HG03064 (cell line): ENCODE results near the gene NEK6.

Experiments
- ATAC-seq: cut with Tn5 transposase; IDR thresholded peaks from one replicate; pipeline ENCODE4 v1.9.1; 2021; ENCODE audit warnings: low read depth; ENCODE audit not compliant: unreplicated experiment

The NEK6 gene

DNA sequence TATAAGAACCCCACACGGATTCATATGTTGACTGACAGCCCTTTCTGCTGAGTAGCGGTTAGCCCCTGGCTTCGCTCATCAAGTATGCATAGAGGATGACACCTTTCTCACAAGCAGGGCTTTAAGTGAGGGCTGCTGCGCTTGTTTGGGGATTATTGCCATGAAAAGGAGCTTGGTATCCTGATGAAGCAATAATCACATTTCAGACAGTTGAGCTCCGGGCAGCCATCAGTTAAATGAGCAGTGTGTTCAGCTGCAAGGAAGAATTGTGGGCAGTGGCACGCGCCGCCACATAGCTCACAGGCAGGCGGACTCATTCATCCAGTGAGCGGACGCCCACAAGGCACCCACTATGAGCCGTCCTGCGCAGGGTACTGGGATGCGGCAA is 77.6 kb downstream of the NEK6 start:
- no peak for ATAC-seq

DNA sequence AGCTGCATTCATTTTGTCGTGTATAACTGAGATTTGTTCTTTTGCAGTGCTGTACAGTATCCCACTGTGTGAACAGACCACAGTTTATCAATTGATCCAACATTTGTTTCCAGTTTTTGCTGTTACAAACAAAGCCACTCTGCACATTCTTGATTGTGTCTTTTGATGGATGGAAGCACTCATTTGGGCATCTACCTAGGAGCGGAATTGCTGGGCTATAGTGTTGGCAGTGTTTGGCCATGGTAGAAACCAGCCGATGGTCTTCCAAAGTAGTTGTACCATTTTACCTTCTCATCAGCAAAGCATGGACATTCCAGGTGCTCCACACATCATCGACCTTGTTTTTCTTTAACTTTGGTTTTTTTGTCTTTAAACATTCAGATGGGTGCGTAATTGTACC is 79.8 kb downstream of the NEK6 start:
- ATAC-seq = no peak

DNA sequence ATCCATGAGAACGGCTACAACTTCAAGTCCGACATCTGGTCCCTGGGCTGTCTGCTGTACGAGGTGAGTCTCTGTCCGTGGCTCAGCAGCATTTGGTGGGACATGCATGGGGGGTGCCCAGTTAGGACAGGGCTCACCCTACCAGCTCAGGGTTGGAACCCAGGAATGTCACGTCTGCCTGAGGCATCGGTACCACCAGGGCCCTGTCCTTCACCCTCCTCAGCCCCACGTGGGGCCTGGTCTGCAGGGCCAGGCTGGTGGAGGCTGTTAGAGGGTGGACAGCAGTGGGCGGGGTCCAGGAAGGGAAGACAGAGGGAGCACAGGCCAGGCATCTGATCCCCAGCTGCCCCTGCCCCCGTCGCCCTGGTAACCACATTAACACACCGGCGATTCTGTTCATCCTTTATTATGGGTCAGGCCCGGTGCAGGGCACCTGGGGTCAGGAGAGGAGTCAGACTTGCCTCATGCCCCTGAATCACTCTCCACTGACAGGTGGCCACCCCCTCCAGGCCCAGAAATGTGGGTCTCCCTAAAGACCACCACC is 81.9 kb downstream of the NEK6 start:
- no peak for ATAC-seq

DNA sequence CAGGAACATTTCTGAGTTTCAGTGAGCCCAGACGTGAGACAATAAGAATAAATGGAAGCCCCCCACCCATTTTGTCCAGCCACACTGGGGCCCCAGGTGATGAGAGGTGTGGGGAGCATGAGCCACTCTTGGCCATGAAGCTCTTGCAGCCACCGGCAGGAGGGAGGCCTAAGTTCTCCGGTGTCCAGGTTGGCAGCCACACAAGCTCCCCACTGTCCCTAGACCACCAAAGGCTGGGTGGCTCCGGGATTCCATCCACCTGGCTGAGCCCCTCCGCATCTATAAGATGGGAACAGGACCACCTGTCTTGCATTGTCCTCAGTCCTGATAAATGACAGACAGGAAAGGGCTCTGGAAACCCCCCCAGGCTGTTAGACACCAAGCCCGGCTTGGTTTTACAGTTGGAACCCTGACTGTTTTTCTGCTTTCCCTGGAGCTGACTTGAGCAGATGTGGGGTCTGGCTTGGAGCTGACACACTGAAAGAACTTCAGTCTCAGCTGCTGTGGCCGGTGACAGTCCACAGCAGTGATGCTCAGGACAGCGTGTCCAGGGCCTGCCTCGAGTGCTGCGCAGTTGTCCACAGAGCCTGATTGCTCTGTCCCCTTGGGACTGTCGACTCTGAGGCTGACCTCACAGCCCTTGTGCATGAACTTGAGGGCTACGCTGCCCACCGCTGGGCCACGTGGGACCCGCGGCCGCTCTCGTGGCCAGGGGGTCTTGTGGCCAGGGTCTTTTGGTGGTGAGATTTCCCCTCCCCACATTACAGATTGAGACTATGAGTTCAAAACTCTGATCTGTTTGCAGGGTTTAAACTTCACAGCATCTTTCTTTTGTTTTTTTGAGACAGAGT is 82.7 kb downstream of the NEK6 start:
- no peak for ATAC-seq

DNA sequence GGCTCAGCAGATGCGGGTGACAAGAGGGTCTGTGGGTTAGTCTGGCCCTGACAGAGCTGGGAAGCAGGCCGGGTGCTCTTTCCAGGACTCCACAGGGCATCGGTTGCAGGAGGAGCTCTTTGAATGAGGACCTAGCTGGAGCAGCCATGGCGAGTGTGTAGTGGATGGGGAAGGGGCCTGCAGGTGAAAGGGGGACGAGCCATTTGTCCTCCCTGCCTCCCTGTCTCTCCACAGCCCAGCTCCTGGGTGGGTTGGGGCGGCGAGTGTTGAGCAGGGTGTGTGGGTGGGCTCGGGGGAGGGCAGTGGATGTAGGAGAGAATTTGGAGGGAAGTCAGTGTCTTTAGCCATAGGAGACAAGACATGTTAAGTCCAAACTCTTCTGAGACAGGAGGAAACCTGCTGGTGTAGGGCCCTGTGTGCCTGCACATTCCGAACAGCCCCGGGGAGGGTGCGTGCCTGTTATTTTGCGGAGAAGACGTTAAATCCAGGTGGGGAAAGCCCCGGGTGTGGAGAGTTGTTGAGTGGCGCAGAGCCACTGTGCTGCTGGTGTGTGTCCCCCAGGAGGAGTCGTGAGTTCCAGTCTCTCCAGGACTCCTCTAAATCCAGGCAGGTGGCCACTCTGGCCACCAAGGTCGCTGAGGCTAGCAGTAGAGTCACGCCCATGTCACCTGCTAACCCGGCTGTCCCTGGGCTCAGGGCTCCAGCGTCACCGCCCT is 83.9 kb downstream of the NEK6 start:
- ATAC-seq = no peak

DNA sequence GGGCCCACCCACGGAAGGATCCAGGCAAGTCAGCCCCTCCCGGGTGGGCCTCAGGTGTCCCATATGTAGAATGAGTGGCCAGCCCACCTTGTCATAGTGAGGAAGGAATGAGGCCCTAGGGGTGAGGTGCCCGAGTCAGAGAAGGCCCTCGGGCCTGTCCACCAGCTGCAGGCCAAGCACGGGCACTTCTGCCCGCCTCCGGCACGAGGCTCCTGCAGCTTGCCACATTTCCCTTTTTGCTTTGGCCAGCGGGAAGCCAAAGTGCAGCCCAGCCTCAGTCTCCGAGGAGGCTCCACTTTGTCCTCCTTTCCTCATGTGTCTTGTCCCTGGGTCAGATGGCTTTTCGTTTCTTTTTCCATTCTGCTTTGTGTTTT is 84.6 kb downstream of the NEK6 start:
- ATAC-seq = no peak

DNA sequence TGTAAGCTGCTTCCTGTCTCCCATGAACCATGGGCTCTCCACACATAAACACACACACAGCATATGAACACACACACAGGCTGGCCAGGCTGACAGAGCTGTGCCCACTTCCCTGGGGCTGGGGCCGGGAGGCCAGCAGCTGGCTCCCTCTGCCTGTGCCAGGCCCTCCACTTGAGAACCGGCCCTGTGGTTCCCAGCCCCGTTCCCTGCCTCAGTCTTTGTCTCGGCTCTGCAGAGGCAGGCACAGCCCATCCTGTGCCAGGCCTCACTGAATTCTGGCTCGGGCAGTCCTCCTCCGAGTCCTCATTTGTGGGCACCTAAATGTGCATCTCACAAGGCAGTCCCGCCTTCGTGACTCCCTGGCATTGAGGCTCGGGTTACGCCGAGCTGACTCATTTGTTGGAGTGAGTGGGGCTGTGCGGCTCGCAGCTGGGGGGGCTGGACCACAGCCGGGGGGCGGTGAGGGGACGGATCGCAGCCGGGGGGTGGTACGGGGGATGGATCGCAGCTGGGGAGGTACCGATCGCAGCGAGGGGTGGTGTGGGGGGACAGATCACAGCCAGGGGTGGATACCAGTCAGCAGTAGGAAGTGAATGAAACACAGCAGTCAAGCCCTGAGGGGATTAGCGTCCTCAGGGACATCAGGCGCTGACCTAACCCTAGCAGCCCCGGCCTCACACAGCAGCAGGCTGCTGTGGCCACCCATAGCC is 85.2 kb downstream of the NEK6 start:
- ATAC-seq = no peak

DNA sequence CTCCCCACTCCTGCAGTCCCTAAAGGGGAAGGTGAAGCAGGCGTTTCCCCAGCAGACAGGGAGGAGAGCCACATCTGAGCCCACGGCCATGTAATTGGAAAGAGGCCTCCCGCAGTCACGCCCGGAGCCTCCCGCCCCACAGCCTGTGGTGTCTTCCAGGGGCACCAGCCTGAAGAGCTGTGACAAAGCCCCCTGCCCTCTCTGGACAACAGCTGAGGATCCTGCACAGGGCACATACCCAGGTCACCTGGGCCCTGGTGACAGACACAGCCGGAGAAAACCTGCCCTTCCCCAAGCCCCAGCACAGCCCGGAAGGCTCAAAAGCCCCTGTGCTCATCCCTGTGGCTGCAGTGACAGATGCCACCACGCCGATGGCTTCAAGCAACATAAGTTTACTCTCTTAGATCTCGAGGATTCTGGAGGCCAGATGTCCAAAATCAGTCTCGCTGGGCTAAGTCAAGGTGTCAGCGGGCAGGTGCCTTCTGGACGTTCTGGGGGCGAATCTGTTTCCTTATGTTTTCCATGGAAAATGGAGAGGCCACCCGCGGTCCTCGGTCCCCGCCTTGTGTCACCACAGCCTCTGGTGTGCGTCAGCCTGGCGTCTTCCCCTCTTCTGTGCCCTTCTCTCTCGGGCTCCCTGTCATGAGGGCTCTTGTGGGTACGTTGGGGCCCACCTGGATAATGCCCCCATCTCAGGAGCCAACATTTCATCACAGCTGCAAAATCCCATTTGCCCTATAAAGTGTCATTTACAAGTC is 86.0 kb downstream of the NEK6 start:
- no peak for ATAC-seq

DNA sequence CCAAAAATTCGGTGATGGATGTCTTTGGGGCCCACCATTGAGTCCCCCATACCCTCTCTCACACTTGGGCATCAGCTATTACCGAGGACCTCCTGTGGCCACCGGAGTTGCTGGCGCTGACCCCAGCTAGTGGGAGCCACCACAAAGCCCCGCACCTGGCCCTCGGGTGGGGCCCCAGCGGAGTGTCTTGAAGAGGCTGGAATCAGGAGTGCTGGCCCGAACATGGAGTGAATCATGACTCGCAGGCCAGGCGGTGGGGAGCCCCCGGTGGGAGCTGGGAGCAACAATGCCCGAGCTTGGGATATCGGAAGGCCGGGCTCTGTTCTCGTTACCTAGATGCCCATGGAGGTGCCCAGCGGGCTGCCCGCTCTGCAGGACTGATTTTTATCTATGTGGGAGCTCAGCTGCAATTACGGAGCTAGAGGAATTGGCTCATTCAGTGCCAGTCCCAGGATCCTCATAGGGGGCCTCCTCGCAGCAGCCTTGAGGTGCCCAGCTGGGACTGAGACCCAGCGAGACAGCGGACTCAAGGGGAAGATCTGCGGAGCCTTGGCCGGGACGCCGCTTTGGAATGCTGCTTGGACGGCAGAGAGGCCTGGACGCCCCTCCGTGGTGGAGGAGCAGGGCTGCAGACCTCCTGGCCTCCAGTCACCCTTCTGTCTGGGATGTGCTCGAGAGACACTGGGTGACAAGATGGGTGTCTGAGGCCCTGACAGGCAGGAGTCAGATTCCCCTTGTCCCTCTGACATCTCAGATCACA is 86.7 kb downstream of the NEK6 start:
- ATAC-seq = no peak

DNA sequence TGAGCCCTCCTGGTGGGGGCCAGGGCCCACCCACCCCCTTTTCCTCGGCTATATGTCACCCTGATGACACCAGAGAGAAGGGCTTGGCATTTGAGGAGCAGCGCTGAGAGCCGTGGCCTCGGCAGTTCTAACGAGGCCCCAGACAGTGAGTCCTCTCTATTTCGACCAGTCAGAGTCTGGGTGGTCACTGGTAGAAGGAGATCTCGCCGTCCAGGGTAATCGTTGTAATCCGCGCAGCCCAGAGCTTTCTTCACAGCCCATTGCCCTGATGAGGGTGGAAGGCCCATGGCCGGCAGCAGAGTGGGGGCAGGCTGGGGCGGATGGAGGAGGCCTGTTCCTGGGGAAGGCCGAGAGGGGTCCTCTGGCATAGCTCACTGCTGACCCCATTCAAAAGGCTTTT is 87.3 kb downstream of the NEK6 start:
- no peak for ATAC-seq

DNA sequence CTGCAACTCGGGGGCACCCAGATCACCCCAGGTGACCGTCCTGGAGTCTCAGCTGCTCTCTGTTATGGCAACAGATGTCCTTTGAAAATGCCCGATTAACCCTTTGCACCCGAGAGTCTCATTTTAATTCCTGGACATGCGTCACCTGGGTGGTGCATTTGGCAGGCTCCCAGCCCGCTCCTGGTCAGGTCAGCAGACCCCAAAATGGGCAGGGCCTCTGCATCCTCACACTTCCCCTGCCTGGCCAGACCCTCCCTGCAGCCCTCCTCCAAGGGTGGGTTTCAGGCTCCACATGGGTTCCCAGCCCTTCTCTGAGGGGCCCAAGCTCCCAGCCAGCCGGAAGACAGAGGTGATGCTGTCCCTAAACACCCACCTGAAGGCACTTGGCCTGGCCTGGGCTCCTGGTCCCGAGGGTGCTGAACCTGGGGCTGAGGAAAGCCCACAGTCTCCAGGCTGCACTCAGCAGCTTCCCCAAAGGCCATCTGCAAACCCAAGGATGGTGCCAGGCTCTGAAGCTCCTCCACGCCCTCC is 88.1 kb downstream of the NEK6 start:
- no peak for ATAC-seq

DNA sequence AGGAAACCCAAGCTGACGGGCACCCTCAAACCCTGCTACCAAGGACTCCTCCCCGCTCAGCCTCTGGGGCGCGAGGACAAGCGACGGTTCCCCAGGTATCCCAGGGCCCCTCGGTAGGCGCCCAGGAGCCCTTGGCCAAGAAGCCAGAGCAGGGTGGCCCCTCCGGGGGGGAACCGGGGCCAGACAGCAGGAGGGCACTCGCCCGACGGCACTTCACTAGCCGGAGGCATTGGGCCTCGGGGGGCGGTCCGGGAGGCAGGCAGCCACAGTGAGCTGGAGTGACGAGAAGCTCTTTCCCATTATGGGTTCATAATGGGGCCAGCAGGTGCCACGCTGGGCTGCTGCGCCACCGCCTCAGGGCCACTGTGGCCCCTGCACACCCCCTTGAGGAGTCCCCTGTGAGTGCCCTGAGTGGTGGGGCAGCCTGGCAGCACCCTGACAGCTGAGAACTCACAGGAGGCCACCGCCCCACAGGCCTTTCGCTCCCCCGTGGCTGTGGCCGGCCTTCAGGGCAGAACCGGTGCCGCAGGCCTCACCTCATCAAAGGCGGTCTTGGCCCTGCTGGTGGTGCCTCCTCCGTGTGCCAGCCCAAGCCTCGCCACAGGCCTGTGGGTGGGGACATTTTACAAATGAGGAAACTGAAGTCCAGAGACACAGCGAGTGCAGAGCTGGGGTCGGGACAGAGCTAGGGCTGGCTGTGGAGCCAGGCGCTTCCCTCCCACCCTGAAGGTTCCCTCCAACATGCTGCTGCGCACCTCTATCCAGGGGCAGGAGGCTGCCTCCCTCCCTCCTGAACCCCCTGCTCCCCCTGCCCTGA is 88.8 kb downstream of the NEK6 start:
- no peak for ATAC-seq

DNA sequence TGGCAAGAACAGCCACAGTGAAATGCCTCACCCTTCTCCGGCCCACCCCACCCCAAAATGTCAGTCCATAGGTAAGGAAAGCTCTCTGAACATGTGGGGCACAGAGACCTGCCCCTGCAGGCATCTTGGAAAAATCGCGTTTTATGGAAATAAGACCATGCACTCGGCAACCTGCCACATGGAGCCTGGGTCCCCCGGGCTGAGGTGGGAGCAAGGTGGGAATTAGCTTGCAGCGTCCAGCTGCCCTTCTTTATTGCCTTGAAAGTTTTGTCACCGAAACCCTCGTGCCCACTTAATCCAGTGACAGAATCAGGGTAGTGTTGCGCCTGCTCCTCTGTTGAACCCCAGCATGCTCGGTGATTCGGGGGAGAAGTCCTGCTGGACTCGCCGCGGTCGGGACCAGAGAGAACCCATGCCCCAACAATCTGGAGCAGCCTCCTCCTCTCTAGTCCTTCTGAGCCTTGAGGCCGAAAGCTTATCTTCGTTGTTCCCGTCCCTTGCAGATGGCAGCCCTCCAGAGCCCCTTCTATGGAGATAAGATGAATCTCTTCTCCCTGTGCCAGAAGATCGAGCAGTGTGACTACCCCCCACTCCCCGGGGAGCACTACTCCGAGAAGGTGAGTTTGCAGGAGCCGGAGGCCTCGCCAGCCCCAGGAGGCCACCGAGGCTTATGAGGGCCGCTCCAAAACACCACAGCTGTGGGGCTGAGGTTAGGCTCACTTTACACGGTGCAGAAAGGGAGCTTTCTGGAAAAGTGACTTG is 89.6 kb downstream of the NEK6 start:
- ATAC-seq = no peak

DNA sequence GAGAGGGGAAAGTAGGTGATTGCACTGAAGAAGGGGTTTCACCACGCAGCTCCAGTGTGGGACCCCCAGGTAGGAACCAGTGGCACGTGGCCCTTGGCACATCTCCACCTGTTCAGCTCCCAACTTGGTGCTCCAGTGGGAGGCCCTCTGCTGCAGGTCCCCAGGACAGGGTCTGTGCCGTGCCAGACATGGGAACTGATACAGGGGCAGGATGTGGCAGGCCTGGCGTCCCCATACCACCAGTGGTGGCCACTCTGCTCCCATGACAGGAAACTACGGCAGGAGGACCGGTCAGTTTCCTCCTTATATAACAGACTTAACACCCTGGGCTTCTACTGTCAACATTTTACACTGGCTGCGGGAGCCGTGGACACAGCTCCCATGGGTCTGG is 90.2 kb downstream of the NEK6 start:
- ATAC-seq = no peak

DNA sequence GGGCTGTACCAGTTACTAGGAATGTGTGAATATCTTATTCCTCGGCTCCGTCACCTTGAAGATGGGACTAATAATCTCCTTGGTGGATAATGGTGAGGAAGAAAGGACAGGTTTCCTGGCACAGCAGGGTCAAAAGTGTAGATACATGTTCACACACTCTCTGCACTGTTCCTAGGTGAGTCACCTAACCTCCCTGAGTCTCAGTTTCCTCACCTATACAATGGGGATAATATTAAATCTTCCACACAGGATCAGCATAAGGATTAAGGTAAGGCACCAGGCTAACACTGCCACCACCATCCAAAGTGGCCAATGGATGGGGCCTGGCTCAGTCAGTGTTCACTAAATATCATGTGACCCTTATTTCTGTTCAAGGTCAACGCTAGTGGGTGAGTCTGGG is 90.6 kb downstream of the NEK6 start:
- ATAC-seq = no peak

DNA sequence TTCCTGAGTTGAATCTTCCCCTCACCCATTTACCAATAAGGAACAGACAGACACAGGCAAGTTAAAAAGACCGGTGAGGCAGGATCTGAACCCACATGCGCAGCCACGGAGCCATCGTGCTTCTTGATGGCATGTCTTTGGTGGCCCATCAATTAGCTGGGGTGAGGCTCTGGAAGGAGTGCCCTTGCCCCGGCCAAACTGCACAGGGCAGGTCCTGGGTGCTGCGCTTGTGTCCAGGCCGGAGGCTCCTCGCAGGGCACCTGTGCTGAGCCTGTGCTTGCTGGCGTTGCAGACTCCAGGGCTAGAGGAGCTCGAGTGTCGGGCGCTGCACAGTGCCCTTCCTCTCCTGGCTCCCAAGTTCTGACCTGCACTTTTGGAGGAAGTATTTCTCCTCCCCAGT is 91.1 kb downstream of the NEK6 start:
- no peak for ATAC-seq

DNA sequence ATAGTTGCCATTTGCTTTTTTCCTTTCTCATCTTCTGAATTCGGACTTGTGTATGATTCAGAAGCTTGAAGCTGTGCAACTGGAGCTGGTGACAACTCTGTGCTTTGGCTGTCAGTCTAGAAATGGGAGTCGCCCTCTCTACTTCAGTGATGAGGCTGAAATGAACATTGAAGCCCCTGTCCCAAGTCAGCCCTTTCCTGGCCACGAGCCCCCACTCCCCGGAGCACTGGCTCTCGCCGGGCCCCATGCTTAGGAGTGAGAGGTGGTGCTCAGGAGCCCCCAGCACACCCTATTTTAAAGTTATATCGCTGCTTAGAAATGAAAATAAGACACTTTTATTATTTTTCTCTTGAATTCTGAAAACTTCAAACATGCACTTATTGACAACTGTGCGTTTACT is 91.5 kb downstream of the NEK6 start:
- no peak for ATAC-seq
